K562 (cell line): Measurements from ENCODE around the gene TCOF1. TPM values are rescaled to one million over a fixed set of nuclear protein-coding genes. Genes with fewer than 3 reads are reported as not detected.

Source experiments
- CBX2 ChIP-seq: fragments of 200-600 bp; sonication (generic); IDR thresholded peaks from one replicate; pipeline ENCODE4 v1.6.1; 2012; ENCODE audit warnings: mild to moderate bottlenecking, low read length, inconsistent platforms; ENCODE audit not compliant: insufficient read depth, poor library complexity, severe bottlenecking
- CREM ChIP-seq: IDR thresholded peaks from 2 replicates; pipeline ENCODE4 v1.6.1; 2014; ENCODE audit warnings: antibody characterized with exemption, low read depth
- GATAD2A ChIP-seq: fragments of 450-650 bp; IDR thresholded peaks from 2 replicates; pipeline ENCODE4 v1.6.1; 2017
- HDAC3 ChIP-seq: fragments of 450-650 bp; IDR thresholded peaks from 2 replicates; pipeline ENCODE4 v1.6.1; 2018; ENCODE audit warnings: borderline replicate concordance, mild to moderate bottlenecking, moderate library complexity; ENCODE audit not compliant: partially characterized antibody
- IRF1 ChIP-seq: sonication (generic); formaldehyde crosslinking; IDR thresholded peaks from 2 replicates; pipeline ENCODE4 v1.8.0; 2022; ENCODE audit warnings: missing genetic modification reagents, mild to moderate bottlenecking, borderline replicate concordance
- JUN ChIP-seq, 2 experiments: sonication (generic) in 1 of 2; formaldehyde crosslinking in 1 of 2; IDR thresholded peaks; 2 replicates each; pipeline versions ENCODE4 v1.6.1 to v1.8.0; 2012 to 2022; ENCODE audit warnings: borderline replicate concordance in 2 of 2, mild to moderate bottlenecking in 2 of 2, improper control_type of control experiment in 1 of 2, low read depth in 1 of 2, low read length in 1 of 2, missing genetic modification reagents in 1 of 2
- NR2C2 ChIP-seq, 2 experiments: fragments of 200-800 bp in 1 of 2; sonication (Bioruptor generic) in 1 of 2; sonication (generic) in 1 of 2; formaldehyde crosslinking in 1 of 2; IDR thresholded peaks; 2 replicates each; pipeline versions ENCODE4 v1.6.1 to v1.8.0; 2016 to 2022; ENCODE audit warnings: mild to moderate bottlenecking in 1 of 2, missing compliant biosample characterization in 1 of 2, missing genetic modification characterization in 1 of 2, missing genetic modification reagents in 1 of 2
- RBFOX2 ChIP-seq: fragments of 200-400 bp; formaldehyde crosslinking; IDR thresholded peaks from 2 replicates; pipeline ENCODE4 v1.6.1; 2017; ENCODE audit warnings: low read depth, mild to moderate bottlenecking, low read length, moderate library complexity
- SAP30 ChIP-seq: fragments of 200-600 bp; sonication (generic); IDR thresholded peaks from 2 replicates; pipeline ENCODE4 v1.6.1; 2012; ENCODE audit warnings: borderline replicate concordance, low read depth, mild to moderate bottlenecking, moderate library complexity, low read length, control low read depth, inconsistent platforms; ENCODE audit not compliant: insufficient read depth, poor library complexity, severe bottlenecking
- SOX6 ChIP-seq: fragments of 450-650 bp; IDR thresholded peaks from 2 replicates; pipeline ENCODE4 v1.6.1; 2014; ENCODE audit warnings: mild to moderate bottlenecking
- TEAD4 ChIP-seq, 2 experiments: sonication (generic) in 1 of 2; formaldehyde crosslinking in 1 of 2; IDR thresholded peaks; 2 replicates each; pipeline versions ENCODE4 v1.6.1 to v1.8.0; 2012 to 2022; ENCODE audit warnings: borderline replicate concordance in 1 of 2, inconsistent platforms in 1 of 2, low read length in 1 of 2, mild to moderate bottlenecking in 1 of 2, missing genetic modification reagents in 1 of 2
- ZNF3 ChIP-seq: fragments of 250-450 bp; sonication (Bioruptor Pico); IDR thresholded peaks from 2 replicates; pipeline ENCODE4 v1.5.0; 2021; ENCODE audit warnings: mild to moderate bottlenecking, moderate library complexity
- ZNF764 ChIP-seq: fragments of 250-450 bp; sonication (Bioruptor Pico); IDR thresholded peaks from 2 replicates; pipeline ENCODE4 v1.4.0; 2020; ENCODE audit warnings: low read depth, mild to moderate bottlenecking, moderate library complexity
- polyA plus RNA-seq, 8 experiments: library from polyadenylated mRNA; depleted of rRNA in 4 of 8; stranded (reverse) in 5 of 8; unstranded in 3 of 8; fragments of >200 nt; fragmentation: Nextera tagmentation in 2 of 8; fragmentation: Illumina TruSeq in 1 of 8; extraction: Ambion mirVana in 2 of 8; extraction: Trizol in 1 of 8; gene quantifications; 2 replicates each; pipeline versions ENCODE4 v1.2.1 to v1.2.3, GENCODE V29; 2011 to 2014; ENCODE audit warnings: inconsistent platforms in 1 of 8, missing spikeins in 1 of 8
- total RNA-seq, 7 experiments: library from RNA; depleted of rRNA in 6 of 7; stranded (reverse); fragments of >200 nt in 6 of 7; fragmentation: Illumina TruSeq in 2 of 7; extraction: Trizol in 2 of 7; gene quantifications; 2 replicates each; pipeline versions ENCODE4 v1.2.1 to v1.2.3, GENCODE V29; 2011 to 2021; ENCODE audit warnings: low replicate concordance in 1 of 7
- TF ChIP-seq, protein P1 (sequence below): sonication (generic); formaldehyde crosslinking; IDR thresholded peaks from 2 replicates; pipeline ENCODE4 v1.8.1; 2023; ENCODE audit warnings: missing genetic modification reagents, mild to moderate bottlenecking, borderline replicate concordance
- TF ChIP-seq, protein P2 (sequence below), 2 experiments: IDR thresholded peaks; 2 replicates each; pipeline ENCODE4 v1.6.1; 2011; ENCODE audit warnings: borderline replicate concordance in 1 of 2, control low read depth in 1 of 2, low read depth in 1 of 2, low read length in 1 of 2, mild to moderate bottlenecking in 1 of 2, mixed read lengths in 1 of 2, moderate library complexity in 1 of 2; ENCODE audit not compliant: insufficient read depth in 1 of 2, insufficient read length in 1 of 2, poor library complexity in 1 of 2, severe bottlenecking in 1 of 2; ENCODE audit errors: extremely low read depth in 1 of 2
- TF ChIP-seq, protein P3 (sequence below): fragments of 450-650 bp; IDR thresholded peaks from 2 replicates; pipeline ENCODE4 v1.6.1; 2016; ENCODE audit warnings: low read depth, mild to moderate bottlenecking, moderate library complexity

The TCOF1 gene
- total and polyA plus RNA-seq, 9 of the 15 experiments (the other 6 are each of a cell fraction or from before 2014, with no cell fraction given), result 9.8 to 134 (median 61.7) TPM

- TF ChIP-seq, protein P1, sequence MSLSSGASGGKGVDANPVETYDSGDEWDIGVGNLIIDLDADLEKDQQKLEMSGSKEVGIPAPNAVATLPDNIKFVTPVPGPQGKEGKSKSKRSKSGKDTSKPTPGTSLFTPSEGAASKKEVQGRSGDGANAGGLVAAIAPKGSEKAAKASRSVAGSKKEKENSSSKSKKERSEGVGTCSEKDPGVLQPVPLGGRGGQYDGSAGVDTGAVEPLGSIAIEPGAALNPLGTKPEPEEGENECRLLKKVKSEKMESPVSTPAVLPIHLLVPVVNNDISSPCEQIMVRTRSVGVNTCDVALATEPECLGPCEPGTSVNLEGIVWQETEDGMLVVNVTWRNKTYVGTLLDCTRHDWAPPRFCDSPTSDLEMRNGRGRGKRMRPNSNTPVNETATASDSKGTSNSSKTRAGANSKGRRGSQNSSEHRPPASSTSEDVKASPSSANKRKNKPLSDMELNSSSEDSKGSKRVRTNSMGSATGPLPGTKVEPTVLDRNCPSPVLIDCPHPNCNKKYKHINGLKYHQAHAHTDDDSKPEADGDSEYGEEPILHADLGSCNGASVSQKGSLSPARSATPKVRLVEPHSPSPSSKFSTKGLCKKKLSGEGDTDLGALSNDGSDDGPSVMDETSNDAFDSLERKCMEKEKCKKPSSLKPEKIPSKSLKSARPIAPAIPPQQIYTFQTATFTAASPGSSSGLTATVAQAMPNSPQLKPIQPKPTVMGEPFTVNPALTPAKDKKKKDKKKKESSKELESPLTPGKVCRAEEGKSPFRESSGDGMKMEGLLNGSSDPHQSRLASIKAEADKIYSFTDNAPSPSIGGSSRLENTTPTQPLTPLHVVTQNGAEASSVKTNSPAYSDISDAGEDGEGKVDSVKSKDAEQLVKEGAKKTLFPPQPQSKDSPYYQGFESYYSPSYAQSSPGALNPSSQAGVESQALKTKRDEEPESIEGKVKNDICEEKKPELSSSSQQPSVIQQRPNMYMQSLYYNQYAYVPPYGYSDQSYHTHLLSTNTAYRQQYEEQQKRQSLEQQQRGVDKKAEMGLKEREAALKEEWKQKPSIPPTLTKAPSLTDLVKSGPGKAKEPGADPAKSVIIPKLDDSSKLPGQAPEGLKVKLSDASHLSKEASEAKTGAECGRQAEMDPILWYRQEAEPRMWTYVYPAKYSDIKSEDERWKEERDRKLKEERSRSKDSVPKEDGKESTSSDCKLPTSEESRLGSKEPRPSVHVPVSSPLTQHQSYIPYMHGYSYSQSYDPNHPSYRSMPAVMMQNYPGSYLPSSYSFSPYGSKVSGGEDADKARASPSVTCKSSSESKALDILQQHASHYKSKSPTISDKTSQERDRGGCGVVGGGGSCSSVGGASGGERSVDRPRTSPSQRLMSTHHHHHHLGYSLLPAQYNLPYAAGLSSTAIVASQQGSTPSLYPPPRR (CRISPR knock-in tag), result no peak
- peak; percentile 72 for TF ChIP-seq SAP30
- TF ChIP-seq RBFOX2, result no peak
- TF ChIP-seq SOX6, result no peak
- no peak for TF ChIP-seq TEAD4 (IDR thresholded peaks at IDR 0.05; ENCODE audit: low read length)
- no peak for TF ChIP-seq TEAD4 (CRISPR knock-in tag; IDR thresholded peaks at IDR 0.05; ENCODE audit: borderline replicate concordance)
- 0 out of 2 replicates have a peak, but pooled peaks have one; percentile 49 for TF ChIP-seq IRF1 (CRISPR knock-in tag)
- TF ChIP-seq, protein P2, sequence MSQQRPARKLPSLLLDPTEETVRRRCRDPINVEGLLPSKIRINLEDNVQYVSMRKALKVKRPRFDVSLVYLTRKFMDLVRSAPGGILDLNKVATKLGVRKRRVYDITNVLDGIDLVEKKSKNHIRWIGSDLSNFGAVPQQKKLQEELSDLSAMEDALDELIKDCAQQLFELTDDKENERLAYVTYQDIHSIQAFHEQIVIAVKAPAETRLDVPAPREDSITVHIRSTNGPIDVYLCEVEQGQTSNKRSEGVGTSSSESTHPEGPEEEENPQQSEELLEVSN (IDR thresholded peaks at IDR 0.05; ENCODE audit: borderline replicate concordance in 1 of 2, extremely low read depth in 1 of 2, insufficient read depth in 1 of 2, insufficient read length in 1 of 2, low read depth in 1 of 2, low read length in 1 of 2, poor library complexity in 1 of 2, severe bottlenecking in 1 of 2), result no peak
- TF ChIP-seq, protein P3, sequence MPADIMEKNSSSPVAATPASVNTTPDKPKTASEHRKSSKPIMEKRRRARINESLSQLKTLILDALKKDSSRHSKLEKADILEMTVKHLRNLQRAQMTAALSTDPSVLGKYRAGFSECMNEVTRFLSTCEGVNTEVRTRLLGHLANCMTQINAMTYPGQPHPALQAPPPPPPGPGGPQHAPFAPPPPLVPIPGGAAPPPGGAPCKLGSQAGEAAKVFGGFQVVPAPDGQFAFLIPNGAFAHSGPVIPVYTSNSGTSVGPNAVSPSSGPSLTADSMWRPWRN, result no peak
- no peak for TF ChIP-seq JUN (IDR thresholded peaks at IDR 0.05; ENCODE audit: borderline replicate concordance, low read depth, low read length)
- no peak for TF ChIP-seq JUN (CRISPR knock-in tag; IDR thresholded peaks at IDR 0.05; ENCODE audit: borderline replicate concordance)
- TF ChIP-seq CREM, result no peak
- TF ChIP-seq ZNF764, result no peak
- TF ChIP-seq ZNF3 (CRISPR knock-in tag), result no peak
- no peak for TF ChIP-seq NR2C2 (CRISPR knock-in tag; IDR thresholded peaks at IDR 0.05)
- no peak for TF ChIP-seq NR2C2 (tag; IDR thresholded peaks at IDR 0.05)
- no peak for TF ChIP-seq CBX2
- TF ChIP-seq GATAD2A, result no peak
- no peak for TF ChIP-seq HDAC3
Measured at GRCh38 chr5:150358261-150359095, 981 bp downstream of the TCOF1 start (continued).
